Testis (tissue), 3 donors: Measurements from ENCODE around the gene COMMD7. TPM values are rescaled to one million over a fixed set of nuclear protein-coding genes. Genes with fewer than 3 reads are reported as not detected.
"Not testable (repeated sequence)": the region's sequence is repeated elsewhere in the genome, so short reads cannot be mapped to it uniquely, and the experiment has no call there.

Source experiments
- DNase-seq: peaks from one replicate; pipeline ENCODE4 v3.0.0-alpha.2; 2019
- H3K27ac ChIP-seq, 2 donors: fragments of 200-600 bp; sonication (generic); one replicate each; pipeline ENCODE4 v1.5.1; 2019
- H3K27me3 ChIP-seq: fragments of 200-600 bp; sonication (generic); one replicate; pipeline ENCODE4 v1.5.1; 2019
- H3K36me3 ChIP-seq: fragments of 200-600 bp; sonication (generic); one replicate; pipeline ENCODE4 v1.5.1; 2017; ENCODE audit warnings: low read depth; ENCODE audit errors: missing control alignments
- H3K4me1 ChIP-seq: fragments of 200-600 bp; sonication (generic); one replicate; pipeline ENCODE4 v1.5.1; 2019
- H3K4me3 ChIP-seq, 2 donors: fragments of 200-600 bp; sonication (generic); one replicate each; pipeline ENCODE4 v1.5.1; 2017 to 2019
- H3K9me3 ChIP-seq: fragments of 200-600 bp; sonication (generic); one replicate; pipeline ENCODE4 v1.5.1; 2017
- CTCF ChIP-seq, 3 experiments: fragments of 450-650 bp in 2 of 3; fragments of 200-600 bp in 1 of 3; sonication (generic) in 1 of 3; IDR thresholded peaks; one replicate each; pipeline ENCODE4 v1.5.1; 2016 to 2019; ENCODE audit warnings: antibody characterized with exemption in 3 of 3, mild to moderate bottlenecking in 2 of 3, moderate library complexity in 1 of 3
- POLR2A ChIP-seq: fragments of 450-650 bp; IDR thresholded peaks from one replicate; pipeline ENCODE4 v1.6.1; 2017; ENCODE audit warnings: antibody characterized with exemption, mild to moderate bottlenecking, moderate library complexity
- WGBS, 2 donors: methylation state at CpG; one replicate each; pipeline ENCODE4 v1.1.5; 2018; 5-methylcytosine and 5-hydroxymethylcytosine counted together
- intact Hi-C: fragments of 100-400 bp; cut with DNase I; formaldehyde crosslinking; loops from one replicate; pipeline ENCODE4 v1.15.1; 2023; ENCODE audit warnings: low total_unique reads
- polyA plus RNA-seq: library from polyadenylated mRNA; stranded (reverse); fragments of 350-450 nt; fragmentation: Illumina TruSeq; extraction: RNeasy Lipid Tissue Mini Kit (QIAGEN cat#74804); gene quantifications from one replicate; pipeline ENCODE4 v1.2.3, GENCODE V29; 2014; ENCODE audit warnings: low read depth, low replicate concordance; ENCODE audit not compliant: insufficient read depth
- total RNA-seq, 2 donors: library from RNA; depleted of rRNA; stranded (reverse); fragments of >200 nt; gene quantifications; one replicate each; pipeline ENCODE4 v1.2.3, GENCODE V29; 2016

Gene COMMD7
- total and polyA plus RNA-seq, 3 donors from 2014 or later = 18.0 to 26.0 (median 21.8) TPM

GRCh38 chr20:32731882-32732266 is 11.4 kb downstream of the COMMD7 start:
- 77 to 78% methylated on average over 4 of the region's 4 CpGs for WGBS, 2 donors
- intact Hi-C loops = no loop called here
- no peak for DNase-seq
- H3K4me3 ChIP-seq = no peak overlapping the region
- no peak for TF ChIP-seq CTCF (IDR thresholded peaks at IDR 0.05)
- no peak for TF ChIP-seq POLR2A
- peaks cover 4% of the 10 kb centered on the region for H3K4me1 ChIP-seq
- H3K27me3 ChIP-seq = no peaks in the 10 kb centered on the region
- no peak overlapping the region for H3K27ac ChIP-seq
- H3K36me3 ChIP-seq = no peaks in the 10 kb centered on the region
- no peaks in the 10 kb centered on the region for H3K9me3 ChIP-seq

DNA sequence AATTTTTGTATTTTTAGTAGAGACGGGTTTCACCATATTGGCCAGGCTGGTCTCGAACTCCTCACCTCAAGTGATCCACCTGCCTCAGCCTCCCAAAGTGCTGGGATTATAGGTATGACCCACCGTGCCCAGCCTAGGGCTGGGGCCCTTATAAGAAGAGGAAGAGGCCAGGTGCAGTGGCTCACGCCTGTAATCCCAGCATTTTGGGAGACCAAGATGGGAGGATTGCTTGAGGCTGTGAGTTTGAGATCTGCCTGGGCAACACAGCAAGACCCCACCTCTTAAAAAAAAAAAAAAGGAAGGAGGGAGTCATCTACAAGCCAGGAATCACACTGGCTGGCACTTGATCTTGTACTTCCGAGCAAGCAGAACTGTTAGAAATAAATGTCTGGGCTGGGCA is 13.9 kb downstream of the COMMD7 start:
- 97 to 98% methylated on average over 5 of the region's 5 CpGs for WGBS, 2 donors
- H3K36me3 ChIP-seq = not testable (repeated sequence)

DNA sequence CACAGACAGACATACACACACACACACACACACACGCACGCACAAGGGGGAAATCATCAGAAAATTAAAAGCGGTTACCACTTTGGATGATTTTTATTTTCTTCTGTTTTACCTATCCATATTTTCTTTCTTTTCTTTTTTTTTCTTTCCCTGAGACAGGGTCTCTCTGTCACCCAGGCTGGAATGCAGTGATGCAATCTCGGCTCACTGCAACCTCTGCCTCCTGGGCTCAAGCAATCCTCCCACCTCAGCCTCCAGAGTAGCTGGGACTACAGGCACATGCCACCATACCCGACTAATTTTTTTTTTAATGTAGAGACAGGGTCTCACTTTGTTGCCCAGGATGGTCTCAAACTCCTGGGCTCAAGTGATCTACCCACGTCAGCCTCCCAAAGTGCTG is 14.8 kb downstream of the COMMD7 start:
- intact Hi-C loops, H3K27me3 ChIP-seq, DNase-seq, H3K27ac ChIP-seq, H3K36me3 ChIP-seq, H3K9me3 ChIP-seq, H3K4me1 ChIP-seq, H3K4me3 ChIP-seq: not testable (repeated sequence)
- WGBS, 2 donors = 75 to 90% methylated on average over 6 of the region's 6 CpGs

More for the DNA sequence above, 13.9 kb downstream of the COMMD7 start:
- H3K27me3 ChIP-seq, H3K27ac ChIP-seq, H3K4me3 ChIP-seq, H3K9me3 ChIP-seq, DNase-seq, H3K4me1 ChIP-seq, intact Hi-C loops: not testable (repeated sequence)

- H3K36me3 ChIP-seq = no peaks in the 10 kb centered on the region
- no peak for DNase-seq
Observed at GRCh38 chr20:32727683-32728082, 15.6 kb downstream of the COMMD7 start.

DNA sequence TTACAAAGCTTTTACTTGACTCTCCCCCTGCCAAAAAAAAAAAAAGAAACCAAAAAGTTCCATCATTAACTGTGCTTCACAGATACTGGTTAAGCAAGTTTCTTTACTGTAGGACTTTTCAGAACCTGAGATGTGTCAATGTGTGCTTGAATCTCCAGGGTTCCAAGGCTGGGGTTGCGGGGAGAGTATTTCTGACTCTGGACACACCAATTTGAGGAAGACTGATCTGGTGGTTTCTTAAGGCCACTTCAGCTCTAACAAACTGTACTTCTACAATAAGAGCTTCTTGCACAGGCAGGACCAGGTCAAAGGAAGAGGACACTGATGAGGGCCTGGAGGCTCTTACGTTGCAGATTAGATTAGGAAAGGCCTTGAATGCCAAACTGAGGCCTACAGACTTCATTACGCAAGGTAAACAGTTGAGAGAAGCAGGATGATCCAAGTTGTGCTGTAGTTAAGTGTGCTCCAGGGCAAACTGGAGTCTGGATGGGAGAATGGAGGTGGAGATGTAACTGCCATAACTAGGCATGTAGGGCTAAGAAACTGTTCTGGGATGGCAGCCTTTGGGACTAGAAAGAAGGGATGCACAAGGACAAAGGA is 24.4 kb downstream of the COMMD7 start:
- Histone ChIP-seq H3K27me3 (no peaks in the 10 kb centered on the region), H3K36me3 (no peaks in the 10 kb centered on the region), H3K4me3 (no peak overlapping the region), H3K4me1 (no peaks in the 10 kb centered on the region), H3K9me3 (no peaks in the 10 kb centered on the region), H3K27ac (no peak overlapping the region)
- intact Hi-C loops = no loop called here
- TF ChIP-seq POLR2A = no peak
- no peak for TF ChIP-seq CTCF (IDR thresholded peaks at IDR 0.05)
- DNase-seq = no peak
- WGBS, 2 donors = 38 to 73% methylated on average over 2 to 3 of the region's 3 CpGs

More at GRCh38 chr20:32727683-32728082, 15.6 kb downstream of the COMMD7 start:
- TF ChIP-seq POLR2A = no peak
- TF ChIP-seq CTCF (IDR thresholded peaks at IDR 0.05) = no peak
- 50 to 62% methylated on average over 6 to 7 of the region's 7 CpGs for WGBS, 2 donors
- Histone ChIP-seq H3K4me1 (peaks cover 4% of the 10 kb centered on the region), H3K4me3 (no peak overlapping the region), H3K9me3 (no peaks in the 10 kb centered on the region), H3K27me3 (no peaks in the 10 kb centered on the region), H3K27ac (no peak overlapping the region)
- intact Hi-C loops = no loop called here

DNA sequence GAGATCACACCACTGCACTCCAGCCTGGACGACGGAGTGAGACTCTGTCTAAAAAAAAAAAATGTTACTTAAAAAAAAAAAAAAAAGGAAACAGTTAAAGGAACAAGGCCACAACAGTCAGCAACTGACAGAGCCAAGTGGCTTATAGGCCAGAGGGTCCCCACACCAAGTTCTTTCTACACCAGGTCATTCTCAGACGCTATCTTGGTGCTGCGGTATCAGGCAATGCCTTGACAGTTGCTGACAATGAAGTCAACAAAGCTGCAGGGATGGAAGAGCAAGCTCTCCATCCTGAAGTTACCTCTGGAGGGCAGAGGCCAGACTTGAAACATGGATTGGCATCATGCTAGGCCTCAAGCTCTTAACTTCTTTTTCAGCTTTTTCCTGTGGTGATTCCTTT is 31.9 kb downstream of the COMMD7 start:
- H3K27me3 ChIP-seq = no peaks in the 10 kb centered on the region
- intact Hi-C loops = no loop called here
- H3K4me1 ChIP-seq = peaks cover 19% of the 10 kb centered on the region
- H3K9me3 ChIP-seq = no peaks in the 10 kb centered on the region
- 54 to 75% methylated on average over 4 of the region's 4 CpGs for WGBS, 2 donors
- no peak for DNase-seq
- TF ChIP-seq POLR2A (no peak), CTCF (IDR thresholded peaks at IDR 0.05) (no peak)
- H3K36me3 ChIP-seq = no peaks in the 10 kb centered on the region
- no peak overlapping the region for H3K4me3 ChIP-seq
- peak overlapping the region in 1 of 2 donors; percentile 19 for H3K27ac ChIP-seq
